K562 (cell line): ENCODE measurements around the gene POLR2H. TPM values are rescaled to one million over a fixed set of nuclear protein-coding genes. Genes with fewer than 3 reads are reported as not detected.

Experiments
- ATF3 ChIP-seq, 2 experiments: fragments of 450-650 bp in 1 of 2; sonication (generic) in 1 of 2; formaldehyde crosslinking in 1 of 2; IDR thresholded peaks in 1 of 2; conservative IDR thresholded peaks in 1 of 2; 2 replicates each; pipeline versions ENCODE4 v1.6.1 to v1.8.1; 2016 to 2023; ENCODE audit warnings: mild to moderate bottlenecking in 2 of 2, moderate library complexity in 2 of 2, inconsistent platforms in 1 of 2, missing genetic modification reagents in 1 of 2
- CBX2 ChIP-seq: fragments of 200-600 bp; sonication (generic); IDR thresholded peaks from one replicate; pipeline ENCODE4 v1.6.1; 2012; ENCODE audit warnings: mild to moderate bottlenecking, low read length, inconsistent platforms; ENCODE audit not compliant: insufficient read depth, poor library complexity, severe bottlenecking
- ETS2 ChIP-seq: IDR thresholded peaks from 2 replicates; pipeline ENCODE4 v1.6.1; 2016; ENCODE audit warnings: borderline replicate concordance, missing genetic modification characterization, mild to moderate bottlenecking, moderate library complexity, missing compliant biosample characterization; ENCODE audit not compliant: poor library complexity, severe bottlenecking
- ETV6 ChIP-seq, 3 experiments: fragments of 150-350 bp in 1 of 3; sonication (generic) in 1 of 3; formaldehyde crosslinking in 1 of 3; IDR thresholded peaks; 2 replicates each; pipeline versions ENCODE4 v1.6.1 to v1.8.0; 2014 to 2022; ENCODE audit warnings: borderline replicate concordance in 2 of 3, low read depth in 2 of 3, antibody characterized with exemption in 1 of 3, low read length in 1 of 3, mild to moderate bottlenecking in 1 of 3, missing genetic modification reagents in 1 of 3
- MLLT1 ChIP-seq, 2 experiments: fragments of 450-650 bp; IDR thresholded peaks; 2 replicates each; pipeline ENCODE4 v1.6.1; 2016
- MYC ChIP-seq, 2 experiments: fragments of 250-450 bp in 1 of 2; sonication (Bioruptor Pico) in 1 of 2; IDR thresholded peaks; 2 replicates each; pipeline versions ENCODE4 v1.5.1 to v1.6.1; 2012 to 2021; ENCODE audit warnings: low read depth in 2 of 2, borderline replicate concordance in 1 of 2, improper control_type of control experiment in 1 of 2, low read length in 1 of 2, mild to moderate bottlenecking in 1 of 2, moderate library complexity in 1 of 2
- NEUROD1 ChIP-seq: fragments of 150-350 bp; IDR thresholded peaks from 2 replicates; pipeline ENCODE4 v1.6.1; 2014; ENCODE audit warnings: borderline replicate concordance, low read length, low read depth; ENCODE audit not compliant: partially characterized antibody
- RBBP5 ChIP-seq: fragments of 200-600 bp; sonication (generic); IDR thresholded peaks from 2 replicates; pipeline ENCODE4 v1.6.1; 2012; ENCODE audit warnings: borderline replicate concordance, mild to moderate bottlenecking, low read length, control low read depth, inconsistent platforms; ENCODE audit not compliant: insufficient read depth, poor library complexity, severe bottlenecking
- SIN3A ChIP-seq, 2 experiments: fragments of 150-350 bp in 1 of 2; IDR thresholded peaks; 2 replicates each; pipeline ENCODE4 v1.6.1; 2011 to 2016; ENCODE audit warnings: borderline replicate concordance in 2 of 2, low read depth in 2 of 2, low read length in 2 of 2, mild to moderate bottlenecking in 2 of 2, moderate library complexity in 2 of 2; ENCODE audit not compliant: control insufficient read depth in 1 of 2
- SMARCB1 ChIP-seq: IDR thresholded peaks from 2 replicates; pipeline ENCODE4 v1.6.1; 2011; ENCODE audit warnings: improper control_type of control experiment, low read depth; ENCODE audit not compliant: insufficient read length
- ZFX ChIP-seq: sonication (generic); formaldehyde crosslinking; IDR thresholded peaks from 2 replicates; pipeline ENCODE4 v1.8.0; 2022; ENCODE audit warnings: mild to moderate bottlenecking, missing genetic modification reagents, moderate library complexity
- ZNF318 ChIP-seq, 2 experiments: fragments of 450-650 bp; IDR thresholded peaks; 2 replicates each; pipeline ENCODE4 v1.6.1; 2016; ENCODE audit warnings: mild to moderate bottlenecking in 2 of 2, borderline replicate concordance in 1 of 2, low read depth in 1 of 2, moderate library complexity in 1 of 2
- polyA plus RNA-seq, 8 experiments: library from polyadenylated mRNA; depleted of rRNA in 4 of 8; stranded (reverse) in 5 of 8; unstranded in 3 of 8; fragments of >200 nt; fragmentation: Nextera tagmentation in 2 of 8; fragmentation: Illumina TruSeq in 1 of 8; extraction: Ambion mirVana in 2 of 8; extraction: Trizol in 1 of 8; gene quantifications; 2 replicates each; pipeline versions ENCODE4 v1.2.1 to v1.2.3, GENCODE V29; 2011 to 2014; ENCODE audit warnings: inconsistent platforms in 1 of 8, missing spikeins in 1 of 8
- total RNA-seq, 7 experiments: library from RNA; depleted of rRNA in 6 of 7; stranded (reverse); fragments of >200 nt in 6 of 7; fragmentation: Illumina TruSeq in 2 of 7; extraction: Trizol in 2 of 7; gene quantifications; 2 replicates each; pipeline versions ENCODE4 v1.2.1 to v1.2.3, GENCODE V29; 2011 to 2021; ENCODE audit warnings: low replicate concordance in 1 of 7

POLR2H gene
- total and polyA plus RNA-seq, 9 of the 15 experiments (the other 6 are each of a cell fraction or from before 2014, with no cell fraction given) = 128 to 512 (median 220) TPM

GRCh38 chr3:184347321-184348056 lies 14.0 kb upstream of the POLR2H start (continued):
- TF ChIP-seq ZNF318 (IDR thresholded peaks at IDR 0.05; ENCODE audit: borderline replicate concordance in 1 of 2, low read depth in 1 of 2) = no peak
- TF ChIP-seq NEUROD1 = no peak
- TF ChIP-seq ETS2 (tag) = no peak
- TF ChIP-seq SMARCB1 = no peak
- no peak for TF ChIP-seq SIN3A (IDR thresholded peaks at IDR 0.05; ENCODE audit: borderline replicate concordance in 2 of 2, control insufficient read depth in 1 of 2, low read depth in 2 of 2, low read length in 2 of 2)
- TF ChIP-seq ATF3 (IDR thresholded peaks at IDR 0.05) = no peak
- TF ChIP-seq ATF3 (CRISPR knock-in tag; conservative IDR thresholded peaks at IDR 0.05) = no peak
- peak; percentile 63 for TF ChIP-seq RBBP5
- TF ChIP-seq ZFX (CRISPR knock-in tag) = peak; percentile 29; the same call in 1 of the 2 replicates
- TF ChIP-seq MLLT1 (IDR thresholded peaks at IDR 0.05) = no peak
- no peak for TF ChIP-seq CBX2
- no peak for TF ChIP-seq ETV6 (IDR thresholded peaks at IDR 0.05; ENCODE audit: borderline replicate concordance in 1 of 2, low read depth in 2 of 2, low read length in 1 of 2)
- no peak for TF ChIP-seq ETV6 (CRISPR knock-in tag; IDR thresholded peaks at IDR 0.05; ENCODE audit: borderline replicate concordance)
- no peak for TF ChIP-seq MYC (IDR thresholded peaks at IDR 0.05; ENCODE audit: low read depth, low read length)
- TF ChIP-seq MYC (CRISPR knock-in tag; IDR thresholded peaks at IDR 0.05; ENCODE audit: borderline replicate concordance, low read depth) = no peak
